Measurements from ENCODE around the gene KLHL2. TPM values are rescaled to one million over a fixed set of nuclear protein-coding genes. Genes with fewer than 3 reads are reported as not detected.

Gene KLHL2
- total and polyA plus RNA-seq, 2 experiments from 2014 or later: 7.1 to 14.8 TPM

GRCh38 chr4:165199286-165199685 lies 8.1 kb upstream of the KLHL2 start:
- no peaks in the 10 kb centered on the region for H3K9me2 ChIP-seq (ENCODE audit: insufficient read depth)
- no peak overlapping the region for H3K4me2 ChIP-seq
- ATAC-seq (no peak), DNase-seq (ENCODE audit: low spot score) (no peak)
- H4K20me1 ChIP-seq (replicated peaks; ENCODE audit: insufficient read depth): no peaks in the 10 kb centered on the region
- no peak overlapping the region for H3K27ac Mint-ChIP-seq
- no peaks in the 10 kb centered on the region for H3K9me3 Mint-ChIP-seq
- H3F3A ChIP-seq (replicated peaks; ENCODE audit: low read depth): no peaks in the 10 kb centered on the region
- no peaks in the 10 kb centered on the region for H3K36me3 Mint-ChIP-seq (ENCODE audit: low read depth)
- peaks cover 6% of the 10 kb centered on the region for H3K4me1 Mint-ChIP-seq
- H3K4me3 ChIP-seq: no peak overlapping the region
- no peaks in the 10 kb centered on the region; the same call in 1 of the 2 replicates for H3K4me1 ChIP-seq (ENCODE audit: insufficient read depth)
- H3K27me3 Mint-ChIP-seq (ENCODE audit: insufficient read depth, low read depth, poor library complexity): no peaks in the 10 kb centered on the region
- H3K36me3 ChIP-seq (ENCODE audit: insufficient read depth): no peaks in the 10 kb centered on the region
- no peaks in the 10 kb centered on the region for H3K27me3 ChIP-seq (ENCODE audit: insufficient read depth)
- no peak overlapping the region for H3K4me3 Mint-ChIP-seq
- no peak overlapping the region for H2AFZ ChIP-seq
- TF ChIP-seq ZNF331 (CRISPR knock-in tag; IDR thresholded peaks at IDR 0.05; ENCODE audit: low read depth): no peak
- no peak for TF ChIP-seq STAT1 (IDR thresholded peaks at IDR 0.05; ENCODE audit: unreplicated experiment)
- TF ChIP-seq CTCF (conservative IDR thresholded peaks at IDR 0.05; ENCODE audit: low read depth in 2 of 2): no peak
- TF ChIP-seq REST (IDR thresholded peaks at IDR 0.05; ENCODE audit: unreplicated experiment): no peak
- no peak for TF ChIP-seq CREB1 (CRISPR knock-in tag; IDR thresholded peaks at IDR 0.05; ENCODE audit: low read depth)
- TF ChIP-seq JUNB (IDR thresholded peaks at IDR 0.05; ENCODE audit: unreplicated experiment): no peak
- no peak overlapping the region for H3K27ac ChIP-seq (ENCODE audit: low read depth)
- no peaks in the 10 kb centered on the region for H3K79me2 ChIP-seq (replicated peaks; ENCODE audit: insufficient read depth)

- no peaks in the 10 kb centered on the region for H3K27me3 Mint-ChIP-seq (ENCODE audit: insufficient read depth, low read depth, poor library complexity)
- no peaks in the 10 kb centered on the region for H3K9me3 Mint-ChIP-seq
- Histone ChIP-seq H4K20me1 (replicated peaks; ENCODE audit: insufficient read depth) (no peaks in the 10 kb centered on the region), H3K79me2 (replicated peaks; ENCODE audit: insufficient read depth) (no peaks in the 10 kb centered on the region), H2AFZ (no peak overlapping the region), H3K4me1 (ENCODE audit: insufficient read depth) (no peaks in the 10 kb centered on the region; the same call in 1 of the 2 replicates), H3K27ac (ENCODE audit: low read depth) (no peak overlapping the region), H3F3A (replicated peaks; ENCODE audit: low read depth) (no peaks in the 10 kb centered on the region), H3K9me2 (ENCODE audit: insufficient read depth) (no peaks in the 10 kb centered on the region), H3K27me3 (ENCODE audit: insufficient read depth) (no peaks in the 10 kb centered on the region), H3K36me3 (ENCODE audit: insufficient read depth) (no peaks in the 10 kb centered on the region), H3K4me2 (no peak overlapping the region), H3K4me3 (no peak overlapping the region)
- DNase-seq (ENCODE audit: low spot score) (no peak), ATAC-seq (no peak)
- no peak overlapping the region for H3K4me3 Mint-ChIP-seq
- no peaks in the 10 kb centered on the region for H3K36me3 Mint-ChIP-seq (ENCODE audit: low read depth)
- no peak overlapping the region for H3K27ac Mint-ChIP-seq
- peaks cover 8% of the 10 kb centered on the region for H3K4me1 Mint-ChIP-seq
- no peak for TF ChIP-seq ZNF114 (CRISPR knock-in tag; IDR thresholded peaks at IDR 0.05)
- TF ChIP-seq ZNF462 (CRISPR knock-in tag; IDR thresholded peaks at IDR 0.05): no peak
- no peak for TF ChIP-seq EZH2 (IDR thresholded peaks at IDR 0.05; ENCODE audit: low read depth, unreplicated experiment)
- TF ChIP-seq STAT1 (IDR thresholded peaks at IDR 0.05; ENCODE audit: unreplicated experiment): no peak
- no peak for TF ChIP-seq POLR2AphosphoS5 (IDR thresholded peaks at IDR 0.05; ENCODE audit: low read depth)
Observed at GRCh38 chr4:165199722-165200121, 7.6 kb upstream of the KLHL2 start.

All from GM23338 (cell line).